Lower lobe of right lung (tissue), 2 donors: ENCODE data around the gene HEMK1. TPM values are rescaled to one million over a fixed set of nuclear protein-coding genes. Genes with fewer than 3 reads are reported as not detected.

Experiments
- ATAC-seq, 2 donors: fragments of 200-7000 bp; cut with Tn5 transposase; one replicate each; pipeline ENCODE4 v1.9.1; 2020 to 2022; ENCODE audit warnings: mild to moderate bottlenecking in 2 of 2, moderate library complexity in 2 of 2
- DNase-seq: peaks from one replicate; pipeline ENCODE4 v3.0.0-alpha.2; 2020
- H3K27ac ChIP-seq: fragments of 200-600 bp; one replicate; pipeline ENCODE4 v1.8.0; 2022
- H3K27me3 ChIP-seq: fragments of 200-600 bp; one replicate; pipeline ENCODE4 v1.8.0; 2022; ENCODE audit warnings: low read depth
- H3K36me3 ChIP-seq: fragments of 200-600 bp; one replicate; pipeline ENCODE4 v1.8.0; 2022; ENCODE audit warnings: mild to moderate bottlenecking
- H3K4me1 ChIP-seq: fragments of 200-600 bp; one replicate; pipeline ENCODE4 v1.8.0; 2022
- H3K4me3 ChIP-seq: fragments of 200-600 bp; one replicate; pipeline ENCODE4 v1.8.0; 2022; ENCODE audit warnings: mild to moderate bottlenecking
- H3K9me3 ChIP-seq: fragments of 200-600 bp; one replicate; pipeline ENCODE4 v1.8.0; 2022
- CTCF ChIP-seq: fragments of 200-600 bp; IDR thresholded peaks from one replicate; pipeline ENCODE4 v1.8.0; 2022; ENCODE audit warnings: antibody characterized with exemption, mild to moderate bottlenecking
- intact Hi-C: fragments of 100-400 bp; cut with DNase I; formaldehyde crosslinking; loops from one replicate; pipeline ENCODE4 v1.11.0; 2022
- total RNA-seq: library from RNA; stranded (reverse); fragmentation: NEBNext Ultra II Directional; extraction: Animal tissue kit (Norgen Biotek cat#: 25700); gene quantifications from one replicate; pipeline ENCODE4 v1.2.1, GENCODE V29; 2021
- donor health status: DM: no; HTN: yes; CAD: no; lungs with severe emphysema.

HEMK1 gene
- total RNA-seq, 1 donor from 2014 or later: 28.4 TPM

DNA sequence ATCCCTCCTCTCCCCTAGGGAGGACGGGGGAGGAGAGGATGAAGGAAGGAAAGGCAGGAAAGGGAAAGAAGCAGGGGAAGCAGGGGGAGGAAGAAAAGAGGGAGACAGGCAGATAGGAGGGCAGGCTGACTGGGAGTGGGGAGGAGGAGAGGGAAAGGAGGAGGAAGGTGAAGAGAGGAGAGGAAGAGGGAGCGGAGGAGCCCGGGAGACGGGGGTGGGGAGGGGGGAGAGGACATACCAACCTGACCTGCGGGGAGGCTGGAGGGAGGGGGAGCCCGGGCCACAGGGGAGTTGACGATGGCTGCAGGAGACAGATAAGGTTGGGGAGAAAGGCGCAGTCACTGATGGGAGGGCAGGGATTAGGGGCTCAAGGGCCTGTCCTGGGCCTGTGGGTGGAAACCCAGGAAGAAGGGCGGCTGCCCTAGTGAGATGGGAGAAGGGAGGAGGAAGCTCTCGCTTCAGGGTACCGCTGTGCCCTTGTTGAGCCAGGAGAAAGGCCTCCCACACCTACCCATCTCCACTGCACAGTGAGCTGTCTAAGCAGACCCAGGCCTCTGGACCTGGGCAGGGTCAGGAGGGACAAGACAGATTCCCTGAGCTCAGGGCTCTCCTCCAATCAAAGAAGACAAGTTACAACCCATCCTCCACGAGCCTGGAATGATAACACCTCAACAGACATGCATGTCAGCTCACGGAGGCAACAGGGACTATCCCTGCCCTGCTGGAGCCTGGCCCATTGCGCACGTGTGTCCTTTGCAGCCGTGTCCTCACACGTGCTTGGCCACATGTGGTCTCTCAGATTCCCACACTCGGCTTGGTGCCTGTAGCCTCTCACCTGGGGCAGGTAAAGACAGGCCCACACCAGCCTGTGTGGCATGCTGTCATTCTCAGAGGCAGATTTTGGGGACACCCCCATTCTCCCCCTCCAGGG is 29.7 kb upstream of the HEMK1 start:
- Histone ChIP-seq H3K36me3 (no peaks in the 10 kb centered on the region), H3K27me3 (no peaks in the 10 kb centered on the region), H3K27ac (no peak overlapping the region), H3K4me1 (no peaks in the 10 kb centered on the region), H3K9me3 (no peaks in the 10 kb centered on the region), H3K4me3 (no peak overlapping the region)
- ATAC-seq: no peak
- intact Hi-C loops: loop anchor here (10.0 kb wide), 1 partner anchor 105 kb away; no protein-coding TSS in a partner anchor
- no peak for DNase-seq
- no peak for TF ChIP-seq CTCF

DNA sequence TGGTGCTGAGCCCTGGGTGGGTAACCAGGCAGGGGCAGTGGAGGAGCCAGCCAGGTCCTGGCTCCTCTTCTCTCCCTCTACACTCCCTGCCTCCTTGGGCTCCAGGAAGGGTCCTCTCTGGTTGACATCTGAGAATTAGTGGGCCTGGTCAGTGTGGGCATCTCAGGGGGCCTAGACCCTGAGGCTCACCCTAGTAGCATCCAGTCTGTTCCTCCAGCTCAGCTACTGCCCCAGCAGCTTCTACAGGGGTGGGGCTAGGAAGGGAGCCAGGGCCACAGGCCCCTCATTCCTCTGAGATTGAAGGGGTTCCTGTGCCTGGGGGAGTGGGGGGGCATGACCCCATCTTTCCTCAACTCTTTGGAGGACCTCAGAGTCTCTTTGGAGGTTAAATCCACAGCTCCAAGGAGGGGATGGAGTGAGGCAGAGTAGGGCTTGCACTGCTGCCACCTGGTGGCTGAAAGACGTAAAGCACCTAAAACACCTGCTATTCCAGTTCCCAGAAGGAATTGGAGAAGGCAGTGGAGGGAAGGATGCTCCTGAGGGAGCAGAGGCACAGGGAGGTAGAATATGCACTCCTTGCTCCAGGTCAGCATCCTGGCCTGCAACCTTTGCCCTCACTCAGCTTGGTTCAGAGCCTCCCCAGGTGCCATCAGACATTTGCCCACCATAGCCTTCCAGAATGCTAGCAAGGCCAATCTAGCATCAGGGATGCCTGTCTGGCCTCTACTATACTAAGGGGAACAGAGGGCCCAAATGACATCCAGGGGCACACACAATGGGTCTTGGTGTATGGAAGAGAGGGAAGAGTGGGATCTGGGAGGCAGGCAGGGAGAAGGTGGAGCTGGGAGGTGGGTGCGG is 26.9 kb upstream of the HEMK1 start:
- DNase-seq (peak; percentile 70), ATAC-seq (peak; percentile 80 to 84)
- Histone ChIP-seq H3K9me3 (no peaks in the 10 kb centered on the region), H3K36me3 (no peaks in the 10 kb centered on the region), H3K4me3 (no peak overlapping the region), H3K4me1 (no peaks in the 10 kb centered on the region), H3K27ac (no peak overlapping the region), H3K27me3 (no peaks in the 10 kb centered on the region)
- intact Hi-C loops: loop anchor here (10.0 kb wide), 1 partner anchor 108 kb away; no protein-coding TSS in a partner anchor
- TF ChIP-seq CTCF: peak; percentile 87

DNA sequence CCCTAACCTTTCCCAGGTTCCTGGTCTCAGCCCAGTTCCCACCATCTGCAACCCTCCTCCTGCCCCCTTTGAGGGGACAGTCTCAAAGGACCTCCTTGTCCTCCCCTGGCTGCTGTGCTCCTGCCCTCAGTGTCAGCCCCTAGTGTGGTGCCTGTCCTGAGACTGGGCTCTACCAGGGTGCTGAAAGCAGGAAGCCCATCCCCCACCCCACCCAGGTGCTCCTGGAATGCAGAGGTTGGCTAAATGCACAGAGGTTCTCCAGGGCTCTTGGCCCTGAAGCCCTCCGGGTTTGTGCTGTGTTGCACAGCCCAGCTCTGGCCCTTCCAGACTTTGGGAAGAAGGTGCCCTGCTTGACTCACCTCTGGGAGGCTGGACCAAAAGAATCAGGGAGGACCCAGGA is 23.5 kb upstream of the HEMK1 start:
- H3K4me1 ChIP-seq: no peaks in the 10 kb centered on the region
- ATAC-seq: no peak
- H3K9me3 ChIP-seq: no peaks in the 10 kb centered on the region
- no peaks in the 10 kb centered on the region for H3K36me3 ChIP-seq
- H3K27ac ChIP-seq: no peak overlapping the region
- intact Hi-C loops: loop anchor here (10.0 kb wide), 1 partner anchor 111 kb away; no protein-coding TSS in a partner anchor
- no peaks in the 10 kb centered on the region for H3K27me3 ChIP-seq
- no peak for TF ChIP-seq CTCF
- H3K4me3 ChIP-seq: no peak overlapping the region
- no peak for DNase-seq

DNA sequence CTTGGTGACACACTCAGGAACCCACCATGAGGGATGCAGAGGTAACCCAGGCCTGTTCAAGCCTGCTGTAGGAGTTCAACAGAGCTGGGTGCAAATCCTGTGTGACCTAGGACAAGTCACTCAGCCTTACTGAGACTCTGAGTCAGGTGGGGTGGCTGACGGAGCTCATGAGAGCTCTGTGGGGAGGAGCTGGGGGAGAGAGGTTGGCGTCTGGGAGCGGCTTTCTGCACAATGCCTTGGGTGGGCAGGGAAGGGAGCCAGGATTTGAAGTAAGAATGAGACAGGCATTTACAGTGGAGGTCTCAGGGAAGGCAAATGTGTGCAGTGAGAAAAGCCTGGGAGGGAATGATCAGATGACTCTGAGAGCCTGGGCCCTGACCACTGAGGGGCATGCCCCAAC is 20.1 kb upstream of the HEMK1 start:
- H3K27me3 ChIP-seq: no peaks in the 10 kb centered on the region
- ATAC-seq (no peak), DNase-seq (no peak)
- H3K27ac ChIP-seq: no peak overlapping the region
- no peaks in the 10 kb centered on the region for H3K36me3 ChIP-seq
- intact Hi-C loops: loop anchor here (10.0 kb wide), 1 partner anchor 114 kb away; no protein-coding TSS in a partner anchor
- H3K9me3 ChIP-seq: no peaks in the 10 kb centered on the region
- no peak overlapping the region for H3K4me3 ChIP-seq
- TF ChIP-seq CTCF: no peak
- H3K4me1 ChIP-seq: no peaks in the 10 kb centered on the region

GRCh38 chr3:50550079-50550736 is 19.1 kb upstream of the HEMK1 start:
- Histone ChIP-seq H3K4me3 (no peak overlapping the region), H3K36me3 (no peaks in the 10 kb centered on the region), H3K4me1 (no peaks in the 10 kb centered on the region), H3K27me3 (no peaks in the 10 kb centered on the region), H3K9me3 (no peaks in the 10 kb centered on the region), H3K27ac (no peak overlapping the region)
- intact Hi-C loops: no loop called here
- ATAC-seq (peak; percentile 52 to 67), DNase-seq (peak; percentile 71)
- TF ChIP-seq CTCF: peak; percentile 89
